Loucy (cell line): ENCODE data around the gene TEX35.

ENCODE experiments used
- H2AFZ ChIP-seq: fragments of 200-600 bp; sonication (generic); 2 replicates; pipeline ENCODE4 v1.6.0; 2016; ENCODE audit warnings: antibody characterized with exemption, mild to moderate bottlenecking, low read length, moderate library complexity
- H3F3A ChIP-seq: fragments of 200-600 bp; 2 replicates; pipeline ENCODE4 v1.6.0; 2016; ENCODE audit warnings: antibody characterized with exemption, low read depth, mild to moderate bottlenecking
- H3K27me3 ChIP-seq: fragments of 200-600 bp; sonication (generic); 2 replicates; pipeline ENCODE4 v1.6.1; 2014; ENCODE audit warnings: low read length, mild to moderate bottlenecking; ENCODE audit not compliant: insufficient read depth, poor library complexity, severe bottlenecking
- H3K36me3 ChIP-seq: fragments of 200-600 bp; sonication (generic); 2 replicates; pipeline ENCODE4 v1.6.1; 2016; ENCODE audit warnings: low read length; ENCODE audit not compliant: insufficient read depth
- H3K4me1 ChIP-seq: fragments of 200-600 bp; sonication (generic); 2 replicates; pipeline ENCODE4 v1.5.1; 2014; ENCODE audit warnings: low read length, mild to moderate bottlenecking; ENCODE audit not compliant: insufficient read depth, poor library complexity, severe bottlenecking
- H3K4me2 ChIP-seq: fragments of 200-600 bp; sonication (generic); 2 replicates; pipeline ENCODE4 v1.6.0; 2014; ENCODE audit warnings: antibody characterized with exemption, low read length, low read depth, mild to moderate bottlenecking; ENCODE audit not compliant: poor library complexity, severe bottlenecking
- H3K4me3 ChIP-seq: fragments of 200-600 bp; sonication (generic); 2 replicates; pipeline ENCODE4 v1.5.1; 2014; ENCODE audit warnings: low read length, mild to moderate bottlenecking, mixed read lengths; ENCODE audit not compliant: poor library complexity, severe bottlenecking
- H3K79me2 ChIP-seq: fragments of 200-600 bp; sonication (generic); 2 replicates; pipeline ENCODE4 v1.6.1; 2014; ENCODE audit warnings: low read length; ENCODE audit not compliant: insufficient read depth
- H3K9ac ChIP-seq: fragments of 200-600 bp; sonication (generic); 2 replicates; pipeline ENCODE4 v1.6.0; 2014; ENCODE audit warnings: mild to moderate bottlenecking, low read depth, low read length, moderate library complexity; ENCODE audit not compliant: poor library complexity, severe bottlenecking
- H3K9me2 ChIP-seq: fragments of 200-600 bp; sonication (generic); replicated peaks from 2 replicates; pipeline ENCODE4 v1.6.1; 2016; ENCODE audit warnings: low read depth, low read length, mixed read lengths
- H3K9me3 ChIP-seq: fragments of 200-600 bp; sonication (generic); 2 replicates; pipeline ENCODE4 v1.6.1; 2014; ENCODE audit warnings: mild to moderate bottlenecking, antibody characterized with exemption, low read length, low read depth; ENCODE audit not compliant: insufficient read depth
- H4K20me1 ChIP-seq: fragments of 200-600 bp; sonication (generic); 2 replicates; pipeline ENCODE4 v1.6.0; 2014; ENCODE audit warnings: antibody characterized with exemption, low read length, mild to moderate bottlenecking; ENCODE audit not compliant: insufficient read depth, poor library complexity, severe bottlenecking
- CTCF ChIP-seq: fragments of 200-600 bp; sonication (generic); conservative IDR thresholded peaks from 2 replicates; pipeline ENCODE4 v1.5.1; 2014; ENCODE audit warnings: mild to moderate bottlenecking, antibody characterized with exemption, low read length
- EZH2phosphoT487 ChIP-seq: fragments of 200-600 bp; IDR thresholded peaks from 2 replicates; pipeline ENCODE4 v1.6.1; 2018; ENCODE audit warnings: antibody characterized with exemption, mild to moderate bottlenecking, moderate library complexity, borderline replicate concordance

The TEX35 gene

GRCh38 chr1:178486100-178487069 is 26.5 kb upstream of the TEX35 start:
- Histone ChIP-seq H3F3A (no peaks in the 10 kb centered on the region), H3K27me3 (no peaks in the 10 kb centered on the region), H3K4me3 (no peak overlapping the region), H3K9ac (no peak overlapping the region), H3K4me1 (no peaks in the 10 kb centered on the region), H3K79me2 (no peaks in the 10 kb centered on the region), H3K9me3 (no peaks in the 10 kb centered on the region), H3K9me2 (no peaks in the 10 kb centered on the region), H2AFZ (no peak overlapping the region), H3K36me3 (no peaks in the 10 kb centered on the region), H4K20me1 (no peaks in the 10 kb centered on the region), H3K4me2 (no peak overlapping the region)
- no peak for TF ChIP-seq CTCF
- TF ChIP-seq EZH2phosphoT487, result no peak

- H2AFZ ChIP-seq, result no peak overlapping the region
- no peaks in the 10 kb centered on the region for H3K9me3 ChIP-seq
- no peaks in the 10 kb centered on the region for H3F3A ChIP-seq
- H3K9me2 ChIP-seq, result no peaks in the 10 kb centered on the region
- no peaks in the 10 kb centered on the region for H4K20me1 ChIP-seq
- H3K4me1 ChIP-seq, result no peaks in the 10 kb centered on the region
- no peaks in the 10 kb centered on the region for H3K36me3 ChIP-seq
- H3K27me3 ChIP-seq, result no peaks in the 10 kb centered on the region
- no peak for TF ChIP-seq EZH2phosphoT487
- no peak for TF ChIP-seq CTCF
- no peak overlapping the region for H3K9ac ChIP-seq
- H3K4me3 ChIP-seq, result no peak overlapping the region
- H3K4me2 ChIP-seq, result no peak overlapping the region
- H3K79me2 ChIP-seq, result no peaks in the 10 kb centered on the region
Observed at GRCh38 chr1:178487070-178487615, 25.8 kb upstream of the TEX35 start.

GRCh38 chr1:178488393-178488792 is 24.5 kb upstream of the TEX35 start:
- Histone ChIP-seq H3K4me2 (no peak overlapping the region), H3K9ac (no peak overlapping the region), H3F3A (no peaks in the 10 kb centered on the region), H3K4me3 (no peak overlapping the region), H3K79me2 (no peaks in the 10 kb centered on the region), H3K4me1 (no peaks in the 10 kb centered on the region), H3K36me3 (no peaks in the 10 kb centered on the region), H3K9me3 (no peaks in the 10 kb centered on the region), H4K20me1 (no peaks in the 10 kb centered on the region), H3K9me2 (no peaks in the 10 kb centered on the region), H3K27me3 (no peaks in the 10 kb centered on the region), H2AFZ (no peak overlapping the region)
- no peak for TF ChIP-seq CTCF
- TF ChIP-seq EZH2phosphoT487, result no peak
